DMS53 (cell line): ENCODE measurements around the gene EFNA2.

Experiments
- DNase-seq: peaks from one replicate; lab custom pipeline; 2025; lab: John Stamatoyannopoulos, UW

EFNA2 gene

DNA sequence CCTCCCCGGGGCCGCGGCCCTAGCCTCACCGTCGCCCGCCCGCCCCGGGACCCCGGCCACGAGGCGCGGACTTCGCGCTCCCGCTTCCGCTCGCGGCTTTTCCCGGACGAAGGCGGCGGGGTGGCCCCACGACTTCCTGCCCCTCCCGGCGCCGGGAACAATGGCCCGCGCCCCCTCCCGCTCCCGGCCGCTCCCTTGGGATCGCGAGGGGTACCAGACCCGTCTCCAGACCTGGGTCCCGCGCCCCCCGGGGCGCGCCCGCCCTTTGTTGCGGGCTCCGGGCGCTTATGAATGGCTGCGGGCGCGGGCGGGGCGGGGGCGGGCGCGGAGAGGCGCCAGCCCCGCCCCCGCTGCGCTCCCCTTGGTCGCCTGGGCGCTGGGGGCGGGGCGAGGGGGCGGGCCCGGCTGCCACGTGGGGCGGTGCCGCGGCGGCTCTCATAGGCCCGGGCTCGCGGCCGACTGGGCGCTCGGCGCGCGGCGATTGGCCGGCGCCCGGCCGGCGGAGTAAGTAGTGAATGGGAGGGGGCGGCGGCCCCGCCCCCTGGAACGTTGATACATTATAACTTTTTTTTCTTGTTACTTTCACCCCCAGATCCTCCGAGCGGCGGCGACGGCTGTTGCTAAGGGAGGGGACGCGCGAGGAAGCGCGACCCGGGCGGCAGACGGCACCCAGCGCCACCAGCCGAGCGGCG, 36.2 kb upstream of the EFNA2 start:
- DNase-seq: peak; percentile 93

DNA sequence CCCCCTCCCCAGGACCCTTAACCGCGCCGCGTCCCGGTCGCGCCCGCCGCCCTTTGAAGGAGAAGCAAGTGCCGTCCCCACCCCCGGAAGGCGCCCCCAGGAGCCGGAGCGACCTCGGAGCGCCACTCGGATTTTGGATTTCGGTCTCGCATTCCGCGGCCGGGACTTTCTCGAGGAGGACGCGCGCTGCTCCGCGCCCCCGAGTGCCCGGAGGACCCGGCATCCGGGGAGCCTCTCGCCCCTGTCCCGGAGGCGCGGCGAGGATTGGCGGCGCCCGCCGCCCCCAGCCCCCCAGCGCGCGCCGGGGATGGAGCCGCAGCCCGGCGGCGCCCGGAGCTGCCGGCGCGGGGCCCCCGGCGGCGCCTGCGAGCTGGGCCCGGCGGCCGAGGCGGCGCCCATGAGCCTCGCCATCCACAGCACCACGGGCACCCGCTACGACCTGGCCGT, 35.7 kb upstream of the EFNA2 start:
- peak; percentile 38 for DNase-seq

DNA sequence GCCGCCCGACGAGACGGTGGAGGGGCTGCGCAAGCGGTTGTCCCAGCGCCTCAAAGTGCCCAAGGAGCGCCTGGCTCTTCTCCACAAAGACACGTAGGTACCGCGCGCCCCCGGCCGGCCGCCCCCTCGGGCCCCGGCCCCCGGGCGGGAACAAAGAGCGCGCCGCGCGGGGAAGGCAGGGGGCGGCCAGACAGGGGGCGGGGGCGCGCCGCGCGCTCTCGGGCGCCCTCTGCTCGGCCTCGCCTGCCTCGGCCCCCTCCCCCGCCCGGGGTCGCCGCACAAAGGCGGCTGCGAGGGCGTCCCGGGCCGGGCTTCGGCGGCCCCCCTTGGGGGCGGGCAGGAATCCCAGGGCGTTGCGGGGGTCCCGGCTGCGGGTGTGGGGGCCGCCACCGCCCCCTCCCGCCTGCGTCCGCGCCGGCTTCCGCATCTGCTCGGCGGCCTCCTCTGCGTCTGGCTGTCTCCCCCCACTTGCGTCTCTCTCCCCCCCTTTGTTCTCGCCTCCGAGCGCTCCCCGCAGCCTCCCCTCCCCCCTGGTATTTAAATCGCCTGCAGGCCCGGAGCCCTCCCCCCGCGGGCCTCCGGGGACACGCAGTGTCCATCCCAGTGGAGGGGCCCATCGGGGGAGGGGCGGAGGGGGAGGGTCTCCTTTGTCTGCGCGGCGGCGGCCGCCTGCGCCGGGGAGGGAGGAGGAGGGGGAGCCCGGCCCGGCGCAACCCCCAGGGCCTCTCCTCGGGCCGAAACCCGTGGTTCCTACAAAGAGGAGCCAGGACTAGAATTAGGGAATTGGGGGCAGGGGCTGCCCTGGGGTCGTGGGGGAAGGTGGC, 35.0 kb upstream of the EFNA2 start:
- DNase-seq: no peak

DNA sequence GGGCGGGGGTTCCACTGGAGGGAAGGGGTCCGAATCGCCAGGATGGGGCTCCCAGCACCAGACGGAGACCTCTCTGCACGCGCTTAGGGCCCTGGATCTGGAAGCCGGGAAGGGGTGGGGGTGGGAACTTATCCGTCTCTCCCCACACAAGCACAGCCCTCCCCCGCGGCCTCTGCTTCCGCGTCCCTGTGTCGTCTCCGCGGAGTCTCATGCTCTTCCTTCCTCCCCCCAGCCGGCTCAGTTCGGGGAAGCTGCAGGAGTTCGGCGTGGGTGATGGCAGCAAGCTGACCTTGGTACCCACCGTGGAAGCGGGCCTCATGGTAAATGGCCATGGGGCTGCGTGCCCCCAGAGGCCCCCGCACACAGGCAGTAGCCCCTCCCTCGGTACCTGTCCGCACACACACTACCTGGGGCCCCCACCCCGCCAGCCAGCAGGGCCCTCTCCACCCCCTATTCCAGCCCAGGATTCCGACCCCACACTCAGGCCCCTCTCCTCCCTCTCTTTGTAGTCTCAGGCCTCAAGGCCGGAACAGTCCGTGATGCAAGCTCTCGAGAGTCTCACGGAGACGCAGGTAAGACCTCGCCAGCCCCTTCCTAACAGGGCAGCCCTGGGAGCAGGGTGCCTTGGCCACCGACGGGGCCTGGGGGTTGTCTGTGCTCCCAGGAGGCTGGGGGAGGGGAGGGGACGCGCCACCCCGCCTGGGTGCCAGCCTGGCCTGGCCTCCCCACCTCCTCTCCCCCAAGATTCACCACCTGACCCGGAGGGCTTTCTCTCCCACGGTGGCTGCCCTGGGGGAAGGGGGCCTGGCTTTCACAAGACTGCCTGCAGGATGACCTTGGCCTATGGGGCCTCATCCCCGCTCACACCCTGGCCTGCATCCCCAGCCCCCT, 34.1 kb upstream of the EFNA2 start:
- DNase-seq: peak; percentile 41

DNA sequence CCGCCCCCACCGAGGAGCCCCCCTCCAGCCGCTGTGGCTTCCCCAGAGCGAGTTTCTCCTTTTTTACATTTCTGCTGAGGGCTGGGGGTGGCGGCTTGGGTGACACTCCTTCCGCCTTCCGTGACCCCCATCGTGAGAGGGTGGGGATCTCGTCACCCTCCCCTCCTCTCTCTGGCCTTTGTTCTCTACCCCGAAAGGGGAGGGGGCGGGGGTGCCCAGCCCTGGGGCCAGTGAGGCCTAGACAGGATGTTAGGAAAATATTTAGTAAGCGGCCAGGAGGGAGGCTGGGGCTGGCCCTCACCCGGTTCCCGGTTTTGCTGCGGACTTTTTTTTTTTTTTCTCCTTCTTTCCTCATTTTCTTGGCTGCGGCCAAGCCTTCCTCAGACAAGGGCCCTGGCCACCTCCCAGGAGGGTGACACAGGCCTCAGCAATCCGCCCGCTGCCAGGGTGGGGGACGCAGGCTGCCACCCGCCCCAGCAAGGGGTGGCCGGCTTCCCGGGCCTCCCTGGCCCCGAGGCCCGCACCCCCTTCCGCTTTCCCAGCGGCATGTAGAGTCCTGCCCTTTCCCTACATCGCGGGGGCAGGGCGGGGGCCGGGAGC, 33.4 kb upstream of the EFNA2 start:
- no peak for DNase-seq

DNA sequence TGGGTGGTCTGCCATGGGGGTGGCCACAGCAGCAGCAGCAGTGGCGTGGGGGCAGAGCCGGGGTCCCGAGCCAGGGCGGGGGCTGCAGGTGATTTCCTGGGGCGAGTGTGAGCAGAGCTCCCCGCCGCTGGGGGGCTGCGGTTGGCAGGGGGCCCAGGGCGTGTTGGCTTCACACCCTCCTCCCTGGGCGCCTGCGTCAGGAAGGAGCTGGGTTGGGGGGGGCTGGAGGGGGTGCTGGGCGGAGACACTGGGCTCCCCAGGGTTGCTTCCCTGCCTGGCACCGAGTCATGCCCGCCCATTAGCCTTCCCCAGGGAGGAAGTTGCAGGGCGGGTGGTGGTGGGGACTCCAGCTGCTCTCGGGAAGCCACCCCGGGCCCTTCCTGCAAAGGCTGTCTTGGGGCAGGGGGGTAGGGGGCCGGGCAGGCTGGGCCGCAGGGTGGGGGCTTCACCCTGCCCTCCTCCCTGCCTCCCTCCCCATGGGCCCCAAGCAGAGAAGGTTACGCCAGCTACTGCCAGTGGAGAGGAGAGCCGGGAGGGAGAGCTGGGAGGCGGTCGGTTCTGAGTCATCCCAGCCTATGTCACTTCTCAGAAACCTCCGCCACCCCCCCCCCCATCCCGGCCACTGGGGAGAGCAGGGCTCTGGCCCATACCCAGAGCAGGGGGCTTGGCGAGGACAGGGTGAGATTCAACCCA, 32.7 kb upstream of the EFNA2 start:
- peak; percentile 74 for DNase-seq

DNA sequence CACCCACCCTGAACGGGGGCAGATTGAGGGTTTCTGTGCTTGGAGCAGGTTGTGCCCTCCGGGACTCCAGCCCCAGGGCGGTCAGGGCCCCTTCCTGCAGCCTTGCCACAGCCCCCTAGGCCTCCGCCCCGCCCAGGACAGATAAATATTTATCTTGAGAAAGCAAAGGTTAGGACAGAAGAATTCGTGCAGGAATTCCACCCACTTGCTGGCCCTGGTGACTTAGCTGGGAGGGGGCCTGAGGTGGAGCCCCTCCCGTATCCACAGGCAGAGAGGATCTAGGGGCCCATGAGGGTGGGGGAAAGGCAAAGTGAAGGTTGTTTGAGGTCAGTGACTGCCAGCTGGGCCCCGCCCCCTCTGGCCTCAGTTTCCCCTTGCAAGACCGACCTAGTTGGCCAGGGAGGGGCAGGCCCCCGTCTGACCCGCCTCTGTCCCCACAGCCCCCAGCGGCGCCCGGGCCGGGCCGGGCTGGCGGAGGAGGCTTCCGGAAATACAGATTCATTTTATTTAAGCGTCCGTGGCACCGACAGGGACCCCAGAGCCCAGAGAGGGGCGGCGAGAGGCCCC, 32.1 kb upstream of the EFNA2 start:
- DNase-seq: peak; percentile 54

DNA sequence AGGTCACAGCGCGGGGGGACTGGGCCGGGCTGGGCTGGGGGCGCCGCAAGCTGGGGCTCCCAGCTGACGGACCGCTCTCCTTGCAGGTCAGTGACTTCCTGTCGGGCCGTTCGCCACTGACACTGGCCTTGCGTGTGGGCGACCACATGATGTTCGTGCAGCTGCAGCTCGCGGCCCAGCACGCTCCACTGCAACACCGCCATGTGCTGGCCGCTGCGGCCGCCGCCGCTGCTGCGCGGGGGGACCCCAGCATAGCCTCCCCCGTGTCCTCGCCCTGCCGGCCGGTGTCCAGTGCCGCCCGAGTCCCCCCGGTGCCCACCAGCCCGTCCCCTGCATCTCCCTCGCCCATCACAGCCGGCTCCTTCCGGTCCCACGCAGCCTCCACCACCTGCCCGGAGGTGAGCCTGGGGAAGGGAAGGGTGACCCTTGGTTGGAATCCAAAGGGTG, 31.6 kb upstream of the EFNA2 start:
- no peak for DNase-seq

DNA sequence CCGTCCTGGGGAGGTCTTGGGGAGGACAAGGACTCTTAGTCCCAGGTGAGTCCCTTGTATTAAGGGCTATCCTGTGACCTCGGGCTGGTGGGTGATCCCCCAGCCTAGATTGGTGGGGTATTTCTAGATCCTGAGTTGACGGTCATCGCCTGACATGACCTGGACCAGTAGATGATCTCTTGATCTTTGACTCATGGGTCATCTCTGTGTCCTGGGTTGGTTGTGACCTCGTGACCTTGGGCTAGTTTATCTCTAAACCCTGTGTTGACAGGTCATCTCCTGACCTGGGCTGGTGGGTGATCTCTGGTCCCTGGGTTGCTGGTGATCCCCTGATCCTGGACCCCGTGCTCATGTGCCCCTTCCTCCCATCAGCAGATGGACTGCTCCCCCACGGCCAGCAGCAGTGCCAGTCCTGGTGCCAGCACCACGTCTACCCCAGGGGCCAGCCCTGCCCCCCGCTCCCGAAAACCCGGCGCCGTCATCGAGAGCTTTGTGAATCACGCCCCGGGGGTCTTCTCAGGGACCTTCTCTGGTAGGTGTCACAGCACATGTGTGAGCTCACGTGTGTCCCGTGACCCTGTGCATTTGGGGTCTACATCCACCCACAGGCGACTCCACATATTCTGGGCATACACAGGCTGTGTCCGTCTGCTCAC, 31.0 kb upstream of the EFNA2 start:
- no peak for DNase-seq

DNA sequence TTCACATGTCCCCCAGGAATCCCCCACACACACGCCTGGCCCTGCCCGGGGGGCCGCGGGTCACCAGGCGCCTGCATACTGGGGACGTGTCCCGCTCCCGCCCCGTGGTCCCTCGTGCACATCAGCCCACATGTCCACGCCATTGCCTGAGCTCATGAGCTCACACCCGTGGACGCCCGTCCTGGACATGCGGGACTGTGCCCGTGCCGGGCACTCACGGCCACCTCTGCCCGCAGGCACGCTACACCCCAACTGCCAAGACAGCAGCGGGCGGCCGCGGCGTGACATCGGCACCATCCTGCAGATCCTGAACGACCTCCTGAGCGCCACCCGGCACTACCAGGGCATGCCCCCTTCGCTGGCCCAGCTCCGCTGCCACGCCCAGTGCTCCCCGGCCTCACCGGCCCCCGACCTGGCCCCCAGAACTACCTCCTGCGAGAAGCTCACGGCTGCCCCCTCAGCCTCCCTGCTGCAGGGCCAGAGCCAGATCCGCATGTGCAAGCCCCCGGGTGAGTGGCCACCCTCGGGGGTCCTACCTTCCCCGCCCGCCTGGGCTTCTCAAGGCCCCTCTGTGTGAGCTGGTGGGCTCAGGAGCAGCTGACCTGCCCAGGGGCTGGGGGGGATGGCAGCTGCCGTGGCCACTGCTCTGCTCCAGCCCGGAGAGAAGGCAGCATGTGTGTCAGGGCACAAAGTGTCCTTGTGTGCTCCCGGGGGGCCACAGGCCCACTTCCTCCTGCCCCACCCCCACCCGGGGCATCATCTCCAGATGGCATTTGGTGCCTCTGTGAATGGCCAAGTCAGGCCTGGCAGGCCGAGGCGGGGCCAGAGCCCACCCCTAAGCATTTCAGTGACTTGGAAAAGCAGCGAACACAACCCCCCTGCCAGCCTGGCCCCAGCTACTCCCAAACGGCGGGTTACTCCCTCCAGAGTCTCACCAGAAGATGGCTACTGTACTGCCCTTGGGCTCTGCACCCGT, 30.2 kb upstream of the EFNA2 start:
- no peak for DNase-seq

DNA sequence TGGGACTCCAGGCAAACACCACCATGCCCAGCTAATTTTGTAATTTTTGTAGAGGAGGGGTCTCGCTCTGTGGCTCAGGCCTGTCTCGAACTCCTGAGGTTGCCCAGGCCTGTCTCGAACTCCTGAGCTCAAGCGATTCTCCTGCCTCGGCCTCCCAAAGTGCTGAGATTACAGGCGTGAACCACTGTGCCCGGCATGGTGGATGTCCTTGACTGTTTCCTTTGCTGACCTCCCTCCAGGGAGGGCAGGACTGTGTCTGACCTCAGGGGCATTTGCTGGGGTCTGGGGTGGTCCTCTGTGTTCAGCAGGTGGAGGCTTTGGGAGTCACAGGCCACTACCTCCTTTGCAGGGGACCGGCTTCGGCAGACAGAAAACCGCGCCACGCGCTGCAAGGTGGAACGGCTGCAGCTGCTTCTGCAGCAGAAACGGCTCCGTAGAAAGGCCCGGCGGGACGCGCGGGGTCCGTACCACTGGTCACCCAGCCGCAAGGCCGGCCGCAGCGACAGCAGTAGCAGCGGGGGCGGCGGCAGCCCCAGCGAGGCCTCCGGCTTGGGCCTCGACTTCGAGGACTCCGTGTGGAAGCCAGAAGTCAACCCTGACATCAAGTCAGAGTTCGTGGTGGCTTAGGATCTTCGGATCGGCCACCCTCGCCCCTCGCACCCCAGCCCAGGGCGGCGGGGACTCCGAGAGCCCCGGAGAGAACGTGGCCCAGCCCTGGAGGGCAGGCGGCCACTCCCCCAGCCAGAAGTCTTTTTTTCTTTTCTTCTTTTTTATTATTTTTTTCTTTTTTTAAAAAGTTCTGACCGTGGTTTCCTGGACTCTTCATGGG, 28.8 kb upstream of the EFNA2 start:
- DNase-seq: no peak

DNA sequence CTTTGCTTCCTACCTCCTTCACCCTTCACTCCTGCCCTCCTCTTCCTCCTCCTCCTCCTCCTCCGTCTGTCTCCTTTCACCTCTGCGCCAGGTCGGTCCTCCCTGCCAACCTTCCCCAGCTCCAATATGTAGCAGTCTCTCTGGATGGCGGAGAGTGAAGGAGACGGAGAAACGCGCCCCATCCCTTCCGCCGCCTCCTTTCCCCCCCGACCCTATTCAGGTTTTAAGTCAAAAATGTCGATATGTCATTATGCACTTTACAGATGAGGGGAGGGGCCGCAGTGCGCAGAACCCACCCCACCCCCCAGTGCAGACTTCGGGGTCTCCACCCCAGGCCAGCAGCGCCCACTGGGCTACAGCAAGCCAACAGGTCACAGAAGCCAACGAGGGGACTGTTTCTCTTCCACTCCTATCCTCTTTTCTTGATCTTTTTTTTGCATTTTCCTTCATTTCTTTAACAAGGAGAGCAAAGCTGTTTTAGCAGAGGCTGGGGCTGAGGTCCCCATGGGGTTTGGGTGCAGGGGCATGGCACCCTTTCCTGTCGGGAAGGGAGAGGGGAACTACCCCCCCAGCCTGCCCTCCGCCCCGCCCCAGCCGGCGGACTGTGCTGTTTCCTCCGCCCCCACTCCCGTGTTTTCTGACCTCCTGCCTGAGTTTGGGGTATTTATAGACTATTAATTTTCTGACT, 28.1 kb upstream of the EFNA2 start:
- no peak for DNase-seq

DNA sequence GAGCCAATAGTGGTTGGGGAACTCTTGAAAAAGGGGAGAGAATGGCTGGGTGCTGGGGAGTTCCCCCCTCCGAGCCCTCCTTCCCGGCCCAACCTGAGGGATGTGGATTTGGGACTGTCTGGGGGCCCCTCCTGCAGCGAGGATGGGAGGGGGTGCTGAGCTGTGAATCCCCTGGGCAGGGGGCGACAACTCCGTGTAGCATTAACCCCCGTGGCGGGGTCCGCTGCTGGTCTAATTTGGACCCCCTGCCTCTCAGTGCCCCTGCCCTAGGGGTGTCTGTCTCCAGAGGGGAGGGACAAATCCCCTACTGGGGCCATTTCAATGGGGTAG, 27.5 kb upstream of the EFNA2 start:
- no peak for DNase-seq

DNA sequence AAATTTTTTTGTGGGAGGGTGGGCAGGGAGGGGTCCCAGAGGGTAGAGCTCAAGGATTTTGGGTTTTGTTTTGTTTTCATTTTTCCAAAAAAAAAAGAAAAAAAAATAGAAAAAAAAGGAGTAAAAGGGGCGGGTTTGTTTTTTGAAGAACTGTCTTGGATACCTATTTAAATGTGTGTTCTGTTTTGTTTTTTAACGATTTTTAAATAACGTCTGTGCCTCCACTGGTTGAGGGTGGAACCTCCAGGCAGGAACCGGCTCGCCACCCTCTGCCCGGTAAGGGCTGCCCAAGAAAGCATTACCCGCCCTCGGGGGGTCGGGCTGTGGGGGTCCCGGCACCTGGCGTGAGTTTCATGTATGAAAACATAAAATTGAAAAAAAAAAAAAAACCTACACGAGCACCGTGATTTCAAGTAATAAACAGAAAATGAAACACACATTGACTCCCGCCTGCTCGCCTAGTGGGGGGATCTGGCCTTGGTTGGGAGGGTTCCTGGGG, 26.9 kb upstream of the EFNA2 start:
- peak; percentile 49 for DNase-seq

DNA sequence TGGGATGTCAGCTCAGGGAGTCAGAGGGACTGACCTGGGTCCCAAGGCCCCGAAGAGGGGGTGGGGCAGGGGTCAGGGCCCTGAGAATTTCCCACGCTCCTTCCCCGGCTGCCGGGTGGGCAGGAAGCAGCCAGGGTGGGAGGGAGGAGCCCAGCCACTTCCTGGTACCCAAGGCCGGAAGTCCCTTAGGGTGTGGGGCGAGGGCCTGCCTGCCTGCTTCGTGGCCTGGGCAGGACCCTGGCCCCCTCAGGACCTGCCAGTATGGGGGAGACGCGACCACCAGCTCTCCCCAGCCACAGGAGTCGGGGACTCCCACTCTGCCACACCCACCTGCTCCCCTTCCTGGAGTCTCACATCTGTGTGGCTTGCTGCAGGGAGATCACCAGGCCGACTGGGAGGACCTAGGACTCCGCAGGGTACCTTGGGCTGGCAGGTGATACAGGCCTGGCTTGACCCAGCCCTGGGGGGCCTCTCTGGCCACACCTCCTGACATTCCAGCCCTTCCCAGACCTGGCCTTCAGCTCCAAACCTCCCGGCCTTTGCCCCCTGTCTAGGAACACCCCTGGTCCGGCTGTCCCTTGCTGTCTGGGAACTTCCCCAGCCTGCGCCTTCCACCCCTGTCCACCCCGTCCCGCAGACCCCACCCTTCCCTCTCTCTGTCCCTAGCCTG, 26.3 kb upstream of the EFNA2 start:
- DNase-seq: peak; percentile 78

DNA sequence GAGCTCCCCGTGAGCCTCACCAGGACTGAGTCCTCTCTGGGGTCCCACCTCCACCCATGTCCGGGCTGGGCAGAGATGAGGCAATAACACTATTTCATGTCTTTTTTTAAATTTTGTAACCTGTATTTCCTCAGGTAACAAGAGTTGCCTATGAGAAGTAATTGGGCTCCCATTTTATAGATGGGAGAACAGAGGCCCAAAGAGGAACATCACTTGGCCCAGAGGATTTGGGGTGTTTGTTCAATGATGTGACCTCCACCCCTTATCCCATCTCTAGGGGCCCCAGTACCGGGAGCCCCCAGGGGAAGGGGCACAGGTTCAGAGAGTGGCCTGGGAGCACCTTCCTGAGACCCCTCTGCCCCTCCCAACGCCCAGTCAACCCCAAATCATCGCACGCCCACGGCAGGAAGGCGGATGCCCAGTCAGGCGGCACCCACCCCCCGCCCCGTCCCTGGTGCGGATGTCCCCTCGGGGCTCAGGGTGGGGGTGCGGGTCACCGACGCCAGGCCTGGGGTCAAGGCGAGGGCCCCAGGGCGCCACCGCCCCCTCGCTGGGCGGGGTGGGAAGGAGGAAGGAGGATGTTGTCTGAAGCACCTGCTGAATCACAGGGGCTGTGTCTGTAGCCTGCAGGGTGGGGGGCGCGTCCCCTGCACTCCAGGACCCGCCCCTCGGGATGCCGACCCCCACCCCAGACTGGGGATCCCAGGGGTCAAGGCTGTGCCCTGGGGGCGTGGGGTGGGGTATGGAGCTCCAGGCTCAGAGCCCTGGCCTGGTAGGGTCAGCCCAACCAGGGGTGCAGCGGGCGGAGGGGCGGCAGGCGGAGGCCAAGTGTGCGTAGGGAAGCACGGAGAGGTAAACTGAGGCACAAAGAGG, 25.6 kb upstream of the EFNA2 start:
- DNase-seq: peak; percentile 64
